HUES64 (cell line): ENCODE data around the gene PRM2.
A peak's percentile ranks its signal among the peaks of the same experiment; 100 is the strongest.

Source experiments
- H3K27ac ChIP-seq: 2 replicates; pipeline ENCODE4 v1.7.0; 2013; ENCODE audit warnings: low read depth, low read length, inconsistent platforms
- H3K27me3 ChIP-seq: 2 replicates; pipeline ENCODE4 v1.6.1; 2013; ENCODE audit warnings: mild to moderate bottlenecking, low read length; ENCODE audit not compliant: insufficient read depth
- H3K36me3 ChIP-seq: 2 replicates; pipeline ENCODE4 v1.6.1; 2013; ENCODE audit warnings: mild to moderate bottlenecking, low read length; ENCODE audit not compliant: insufficient read depth
- H3K4me1 ChIP-seq: 2 replicates; pipeline ENCODE4 v1.6.1; 2013; ENCODE audit warnings: mild to moderate bottlenecking, low read length, moderate library complexity; ENCODE audit not compliant: insufficient read depth
- H3K4me3 ChIP-seq: 2 replicates; pipeline ENCODE4 v1.5.1; 2013; ENCODE audit warnings: mild to moderate bottlenecking, low read length, moderate library complexity
- H3K9ac ChIP-seq: 2 replicates; pipeline ENCODE4 v1.6.1; 2013; ENCODE audit warnings: mild to moderate bottlenecking, low read depth, low read length
- H3K9me3 ChIP-seq: 2 replicates; pipeline ENCODE4 v1.6.1; 2013; ENCODE audit warnings: low read depth, low read length; ENCODE audit not compliant: insufficient read depth
- WGBS: fragments of 150-250, 120-280 bp; methylation state at CpG from one replicate; pipeline ENCODE4 v1.1.7; 2013; ENCODE audit warnings: missing lambda C conversion rate; 5-methylcytosine and 5-hydroxymethylcytosine counted together

Gene PRM2

DNA sequence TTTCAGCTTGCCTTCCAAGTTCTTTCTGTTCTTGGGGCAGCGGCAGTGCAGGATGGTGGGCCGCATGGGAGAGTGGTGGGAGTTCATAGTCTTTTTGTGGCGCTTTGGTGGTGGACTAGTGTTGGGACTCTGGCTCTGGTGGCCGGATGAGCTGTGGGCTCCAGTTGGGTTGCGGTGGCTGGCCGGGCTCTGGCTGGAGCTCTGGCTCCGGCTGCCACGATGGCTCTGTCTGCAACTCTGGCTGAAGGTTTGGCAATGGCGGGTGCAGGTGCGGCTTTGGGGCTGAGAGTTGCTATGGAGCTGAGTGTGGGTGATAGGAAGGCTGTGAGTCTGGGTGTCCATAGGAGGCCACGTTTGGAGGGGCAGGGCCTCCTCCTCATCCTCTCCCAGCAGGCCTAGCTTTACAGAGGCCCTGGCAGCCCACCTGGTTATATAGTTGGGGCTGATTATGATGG, 7.3 kb downstream of the PRM2 start, which contains the start of gene TNP2:
TNP2 (minus strand) TSS at position 405 of the 455 bp plus-strand sequence; CDS start at position 342, 63 bp downstream.
- 96% methylated on average over 9 of the region's 11 CpGs for WGBS
- Histone ChIP-seq H3K36me3 (no peaks in the 10 kb centered on the region), H3K4me1 (peaks cover 4% of the 10 kb centered on the region; the same call in 1 of the 2 replicates), H3K9me3 (no peaks in the 10 kb centered on the region), H3K27me3 (no peaks in the 10 kb centered on the region), H3K27ac (no peak within 1 kb of the TSS), H3K9ac (no peak within 1 kb of the TSS), H3K4me3 (no peak within 1 kb of the TSS)

DNA sequence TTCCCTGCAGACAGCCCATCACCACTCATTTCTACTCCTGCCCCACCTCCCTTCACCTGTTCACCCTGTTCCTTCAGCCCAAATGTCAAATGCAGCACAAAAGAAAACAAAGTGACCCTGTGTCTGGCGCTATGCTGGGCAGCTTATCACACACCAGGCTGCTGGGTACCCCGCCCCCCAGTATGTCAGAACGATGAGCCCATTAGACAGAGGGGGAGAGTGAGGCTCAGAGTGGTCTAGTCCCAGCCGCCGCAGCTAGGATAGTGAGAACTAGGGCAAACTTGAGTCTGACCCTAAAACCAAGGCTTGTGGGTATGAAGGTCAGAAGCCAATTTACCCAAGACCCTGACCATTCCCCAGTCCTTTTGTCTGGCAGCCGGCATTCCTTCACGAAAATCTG, 11.2 kb downstream of the PRM2 start:
- Histone ChIP-seq H3K4me1 (no peaks in the 10 kb centered on the region), H3K9ac (no peak overlapping the region), H3K36me3 (no peaks in the 10 kb centered on the region), H3K9me3 (no peaks in the 10 kb centered on the region), H3K4me3 (no peak overlapping the region), H3K27me3 (no peaks in the 10 kb centered on the region), H3K27ac (no peak overlapping the region)
- WGBS = 88% methylated on average over 7 of the region's 7 CpGs

DNA sequence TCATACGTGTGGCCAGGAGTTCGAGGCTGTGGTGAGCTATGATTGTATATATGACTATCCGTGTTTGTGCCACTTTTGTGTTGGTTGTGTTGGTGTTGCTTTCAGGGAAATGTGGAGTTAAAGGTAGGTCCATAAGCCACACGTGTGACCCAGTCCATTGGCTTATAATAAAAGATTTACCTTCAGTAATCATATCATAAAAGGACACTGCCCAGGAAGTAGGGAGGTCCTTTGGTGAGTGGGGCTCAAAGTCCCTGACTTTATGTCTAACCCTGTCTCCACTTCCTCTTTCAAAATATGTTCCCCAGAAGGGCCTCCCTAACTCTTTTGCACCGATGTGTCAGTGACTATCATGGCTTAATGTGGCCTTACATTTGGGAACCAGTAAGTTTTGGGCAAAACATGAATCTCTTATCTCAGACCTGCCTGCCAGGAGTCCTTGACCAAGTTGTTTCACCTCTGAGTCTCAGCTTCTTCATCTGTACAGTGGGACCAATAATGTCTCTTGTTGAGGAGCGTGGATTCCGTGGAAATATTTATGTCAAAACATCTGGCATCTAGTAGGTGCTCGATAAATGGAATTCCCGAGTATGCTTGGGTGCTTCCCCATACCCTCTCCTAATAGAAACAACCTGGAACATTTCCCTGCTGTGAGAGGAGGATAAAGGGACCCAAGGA, 12.0 kb downstream of the PRM2 start:
- no peak overlapping the region for H3K9ac ChIP-seq
- no peaks in the 10 kb centered on the region for H3K4me1 ChIP-seq
- 91% methylated on average over 6 of the region's 9 CpGs for WGBS
- no peak overlapping the region for H3K27ac ChIP-seq
- H3K36me3 ChIP-seq = no peaks in the 10 kb centered on the region
- no peaks in the 10 kb centered on the region for H3K9me3 ChIP-seq
- no peaks in the 10 kb centered on the region for H3K27me3 ChIP-seq
- no peak overlapping the region for H3K4me3 ChIP-seq

DNA sequence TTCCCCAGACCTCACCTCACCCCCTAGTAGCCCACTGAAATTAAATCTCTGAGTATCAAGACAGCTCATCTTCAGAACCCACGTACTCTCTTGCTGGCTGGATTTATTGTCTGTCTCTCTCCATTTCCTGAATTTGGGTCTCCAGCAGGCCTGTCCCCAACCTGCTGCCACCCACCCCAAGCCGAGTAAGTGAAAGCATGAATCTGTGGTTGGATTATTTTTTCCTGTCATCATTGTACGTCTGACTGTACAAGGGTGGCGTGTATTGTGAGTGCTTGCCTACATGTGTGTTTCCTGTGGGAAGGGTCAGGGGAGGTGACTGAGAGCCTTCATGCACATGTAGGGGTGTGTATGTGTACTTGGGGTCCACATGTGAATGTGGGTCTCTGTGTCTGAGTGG, 12.5 kb downstream of the PRM2 start:
- no peaks in the 10 kb centered on the region for H3K27me3 ChIP-seq
- H3K9ac ChIP-seq = no peak overlapping the region
- H3K4me1 ChIP-seq = no peaks in the 10 kb centered on the region
- no peak overlapping the region for H3K27ac ChIP-seq
- H3K9me3 ChIP-seq = no peaks in the 10 kb centered on the region
- WGBS = 90% methylated on average over 4 of the region's 4 CpGs
- H3K36me3 ChIP-seq = no peaks in the 10 kb centered on the region
- no peak overlapping the region for H3K4me3 ChIP-seq

DNA sequence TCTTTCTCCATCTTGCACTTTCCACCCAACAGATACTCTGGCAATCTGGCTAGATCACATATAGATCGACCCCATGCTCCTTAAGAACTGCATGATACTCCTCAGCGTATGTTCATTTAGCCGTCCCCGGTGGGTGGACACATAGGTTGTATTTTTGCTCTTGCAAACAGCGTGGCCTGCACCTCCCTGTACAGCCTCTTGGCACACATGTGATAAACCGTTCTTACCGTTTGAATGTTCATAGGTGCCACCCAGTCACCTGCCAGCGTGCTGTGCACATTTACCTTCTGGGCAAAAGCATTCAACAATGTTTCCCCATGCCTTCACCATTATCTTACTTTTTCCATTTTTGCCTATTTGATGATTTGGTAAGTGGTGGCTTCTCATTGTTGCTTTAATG, 13.4 kb downstream of the PRM2 start:
- no peak overlapping the region for H3K9ac ChIP-seq
- no peaks in the 10 kb centered on the region for H3K36me3 ChIP-seq
- no peaks in the 10 kb centered on the region for H3K4me1 ChIP-seq
- no peaks in the 10 kb centered on the region for H3K27me3 ChIP-seq
- H3K4me3 ChIP-seq = no peak overlapping the region
- 93% methylated on average over 8 of the region's 8 CpGs for whole genome bisulfite sequencing
- H3K9me3 ChIP-seq = no peaks in the 10 kb centered on the region
- H3K27ac ChIP-seq = no peak overlapping the region

DNA sequence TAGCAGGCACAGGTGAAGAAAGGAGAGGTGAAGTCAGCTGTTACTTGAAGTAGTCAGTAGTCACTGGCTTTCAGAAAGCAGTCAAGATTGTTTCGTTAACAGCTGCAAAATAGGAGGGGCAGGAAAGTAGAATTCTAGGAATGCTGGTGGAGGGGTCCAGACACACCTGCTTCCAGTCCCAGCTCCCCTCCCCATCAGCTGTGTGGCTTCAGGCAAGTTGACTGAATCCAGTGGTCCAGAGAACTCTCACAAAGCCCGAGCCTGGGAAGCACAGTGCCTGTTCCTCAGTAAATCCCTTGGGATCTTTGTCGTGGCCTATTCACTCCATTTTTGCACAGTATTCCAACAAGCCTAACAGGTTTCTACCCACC, 15.7 kb downstream of the PRM2 start:
- Histone ChIP-seq H3K4me3 (no peak overlapping the region), H3K9ac (no peak overlapping the region), H3K4me1 (0 out of 2 replicates have a peak, but pooled peaks cover 3% of the 10 kb centered on the region), H3K27me3 (no peaks in the 10 kb centered on the region), H3K36me3 (no peaks in the 10 kb centered on the region), H3K9me3 (no peaks in the 10 kb centered on the region), H3K27ac (no peak overlapping the region)
- 60% methylated on average over 3 of the region's 3 CpGs for WGBS

DNA sequence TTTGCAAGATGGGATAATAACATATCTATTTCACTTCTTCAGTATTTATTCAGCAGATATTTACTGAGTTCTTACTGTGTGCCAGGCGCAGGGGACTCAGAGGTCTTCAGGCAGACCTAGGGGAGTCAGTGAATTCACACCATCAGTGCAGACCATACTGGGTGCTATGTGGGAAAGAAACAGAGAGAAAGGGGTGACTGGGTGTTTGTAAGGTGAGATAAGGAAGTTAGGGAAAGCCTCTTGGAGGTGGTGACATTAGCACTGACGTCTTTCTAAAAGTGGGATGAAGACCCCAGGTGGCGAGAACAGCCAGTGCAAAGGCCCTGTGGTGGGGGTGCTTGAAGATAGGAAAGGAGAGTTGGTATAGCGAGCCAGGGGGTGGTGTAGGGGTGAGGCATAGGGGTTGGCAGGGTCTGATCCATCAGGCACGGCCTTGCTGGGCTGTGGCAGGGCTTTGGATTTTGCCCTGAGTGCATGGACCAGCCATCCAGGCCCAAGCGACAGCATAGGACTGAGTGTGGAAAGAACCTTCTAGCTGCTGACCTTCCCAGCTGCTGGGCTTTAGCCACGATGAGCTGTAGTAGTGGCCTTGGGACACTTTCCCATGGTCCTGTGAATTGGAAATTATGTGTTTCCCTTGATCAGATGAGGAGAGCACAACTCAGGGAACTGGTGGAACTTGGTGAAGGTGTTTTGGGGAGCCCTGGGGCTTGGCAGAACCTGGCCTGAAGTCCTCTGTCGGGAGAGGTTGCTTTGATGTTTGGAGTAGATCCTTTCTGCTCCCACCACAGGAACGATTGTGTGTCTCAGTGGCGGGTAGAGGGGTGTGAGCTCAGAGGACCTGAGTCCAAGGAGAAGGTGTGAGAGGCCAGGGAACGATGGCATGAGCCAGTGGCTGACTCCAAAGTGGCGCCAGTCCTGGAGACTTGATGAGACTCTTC, 16.4 kb downstream of the PRM2 start:
- 77% methylated on average over 12 of the region's 12 CpGs for WGBS

DNA sequence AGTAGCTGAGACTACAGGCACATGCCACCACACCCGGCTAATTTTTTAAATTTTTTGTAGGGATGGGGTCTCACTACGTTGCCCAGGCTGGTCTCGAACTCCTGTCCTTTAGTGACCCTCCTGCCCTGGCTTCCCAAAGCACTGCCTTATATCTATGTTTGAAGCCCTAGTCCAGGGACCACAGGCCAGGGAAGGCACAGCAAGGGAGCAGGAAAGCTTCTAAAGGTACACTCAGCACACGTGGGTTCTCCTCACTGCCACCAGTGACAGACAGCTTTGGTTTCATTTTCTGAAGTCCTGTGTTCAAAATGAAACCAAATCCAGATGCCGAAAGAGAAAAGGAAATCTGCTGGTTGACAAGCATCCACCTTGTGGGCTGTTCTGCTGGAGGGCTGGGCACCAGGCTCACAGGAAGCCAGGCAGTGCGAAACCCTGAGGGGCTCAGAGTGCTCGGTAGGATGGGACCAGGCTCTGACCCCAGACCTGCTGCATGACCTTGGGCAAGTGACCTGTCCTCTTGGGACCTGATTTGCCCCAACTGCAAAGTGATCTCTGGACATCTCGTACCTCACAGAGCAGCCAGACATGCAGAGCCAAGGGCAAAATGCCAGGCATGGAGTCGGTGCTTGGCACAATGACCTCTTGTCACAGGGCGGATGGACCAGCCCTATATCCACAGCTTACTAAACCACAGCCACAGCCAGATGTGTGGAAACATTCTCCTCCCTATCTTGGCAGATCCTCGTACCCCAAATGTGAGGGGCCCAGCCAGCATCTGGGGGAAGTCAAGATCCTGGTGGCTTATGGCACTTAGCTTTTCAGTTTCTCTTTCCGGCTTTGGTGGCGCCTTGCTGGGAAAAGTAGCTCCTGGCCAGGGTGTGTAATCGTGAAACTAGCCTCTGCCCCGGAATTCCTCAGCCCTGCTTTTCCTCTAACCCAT, 17.5 kb downstream of the PRM2 start:
- H3K4me3 ChIP-seq = no peak overlapping the region
- 91% methylated on average over 15 of the region's 15 CpGs for WGBS
- no peaks in the 10 kb centered on the region for H3K9me3 ChIP-seq
- H3K27ac ChIP-seq = no peak overlapping the region
- H3K4me1 ChIP-seq = peaks cover 4% of the 10 kb centered on the region; the same call in 1 of the 2 replicates
- H3K9ac ChIP-seq = no peak overlapping the region
- peaks cover 6% of the 10 kb centered on the region; the same call in 1 of the 2 replicates for H3K27me3 ChIP-seq
- peaks cover 3% of the 10 kb centered on the region for H3K36me3 ChIP-seq

More for the DNA sequence above, 16.4 kb downstream of the PRM2 start:
- peaks cover 5% of the 10 kb centered on the region; the same call in 1 of the 2 replicates for H3K27me3 ChIP-seq
- no peak overlapping the region for H3K4me3 ChIP-seq
- H3K9ac ChIP-seq = no peak overlapping the region
- no peak overlapping the region for H3K27ac ChIP-seq
- 0 out of 2 replicates have a peak, but pooled peaks cover 3% of the 10 kb centered on the region for H3K4me1 ChIP-seq
- H3K9me3 ChIP-seq = no peaks in the 10 kb centered on the region
- H3K36me3 ChIP-seq = no peaks in the 10 kb centered on the region

DNA sequence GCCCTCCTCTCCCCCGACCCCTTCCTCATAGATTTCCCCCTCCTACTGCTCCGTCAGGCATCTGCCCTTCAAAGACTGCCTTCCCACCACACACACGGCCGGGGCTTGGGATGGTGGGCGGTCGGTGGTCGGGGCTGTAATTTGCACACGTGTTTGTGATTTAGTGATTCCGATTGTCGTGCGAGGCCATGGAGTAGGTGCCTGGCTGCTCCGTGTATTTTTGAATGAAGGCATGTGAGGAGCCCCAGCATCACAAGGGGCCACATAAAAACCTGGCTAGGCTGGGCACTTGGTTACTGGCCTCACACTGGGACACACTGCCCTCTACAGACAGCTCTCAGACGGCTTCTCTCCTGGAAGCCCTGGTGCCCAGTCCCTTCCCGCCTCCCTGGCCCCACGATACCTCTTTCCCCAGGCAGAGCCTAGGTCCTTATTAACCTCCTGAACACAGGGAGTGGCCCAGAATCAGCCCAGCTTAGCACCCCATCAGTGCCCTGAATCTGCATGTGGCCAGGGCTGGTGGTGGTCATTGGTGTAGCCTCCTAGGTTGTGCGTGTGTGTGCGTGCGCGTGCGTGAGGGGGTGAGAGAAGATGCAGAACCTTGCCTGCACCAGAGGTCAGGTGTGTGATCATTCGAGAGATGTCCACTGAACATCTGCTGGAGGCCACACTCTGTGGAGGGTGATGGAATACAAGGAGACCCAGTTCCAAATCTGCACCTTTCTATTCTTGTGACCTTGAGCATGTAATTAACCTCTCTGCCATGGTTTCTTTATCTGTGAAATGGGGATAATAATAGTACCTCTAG, 18.9 kb downstream of the PRM2 start:
- H3K9ac ChIP-seq = no peak overlapping the region
- peaks cover 11% of the 10 kb centered on the region for H3K4me1 ChIP-seq
- H3K27me3 ChIP-seq = peaks cover 6% of the 10 kb centered on the region; the same call in 1 of the 2 replicates
- 31% methylated on average over 19 of the region's 21 CpGs for WGBS
- peak overlapping the region; percentile 77 for H3K4me3 ChIP-seq
- no peaks in the 10 kb centered on the region for H3K9me3 ChIP-seq
- H3K36me3 ChIP-seq = peaks cover 17% of the 10 kb centered on the region
- H3K27ac ChIP-seq = no peak overlapping the region

DNA sequence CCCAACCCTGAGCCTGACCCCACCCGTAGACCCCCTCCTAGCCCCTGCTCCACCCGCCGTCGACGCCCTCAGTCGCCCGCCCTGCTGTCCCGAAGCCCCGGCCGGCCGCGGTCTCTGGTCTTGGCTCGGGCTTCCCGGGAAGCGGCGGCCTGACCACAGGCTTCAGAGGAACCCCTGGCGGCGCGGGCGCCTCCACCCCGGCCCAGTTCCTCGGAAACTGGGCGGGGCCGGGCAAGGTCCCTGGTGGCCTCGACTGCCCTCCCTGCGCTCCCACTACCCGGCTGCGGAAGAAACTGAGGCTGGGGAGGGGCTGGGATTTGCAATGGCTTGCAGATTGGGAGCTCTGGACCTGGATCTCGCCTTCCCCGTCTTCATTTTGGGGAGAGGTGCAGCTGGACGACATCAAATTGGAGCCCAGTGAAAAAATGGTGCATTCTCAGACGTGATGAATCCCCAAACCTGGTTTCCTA, 19.6 kb downstream of the PRM2 start:
- H3K36me3 ChIP-seq = peaks cover 23% of the 10 kb centered on the region
- no peaks in the 10 kb centered on the region for H3K9me3 ChIP-seq
- H3K4me1 ChIP-seq = peaks cover 11% of the 10 kb centered on the region
- under 1% methylated on average over 32 of the region's 32 CpGs for WGBS
- peak overlapping the region; percentile 77 for H3K4me3 ChIP-seq
- peak overlapping the region; percentile 69; the same call in 1 of the 2 replicates for H3K27ac ChIP-seq
- H3K27me3 ChIP-seq = peaks cover 6% of the 10 kb centered on the region; the same call in 1 of the 2 replicates
- peak overlapping the region; percentile 73 for H3K9ac ChIP-seq
